Subcutaneous abdominal adipose tissue (tissue), 5 donors: Measurements from ENCODE around the gene PVR.

Source experiments
- H3K27ac ChIP-seq: one replicate; pipeline ENCODE4 v1.7.0; 2013; ENCODE audit warnings: low read depth, mild to moderate bottlenecking, inconsistent platforms, low read length, moderate library complexity
- H3K27me3 ChIP-seq, 5 donors: one replicate each; pipeline ENCODE4 v1.7.0; 2013; ENCODE audit warnings: low read length in 5 of 5, inconsistent platforms in 1 of 5; ENCODE audit not compliant: control insufficient read depth in 5 of 5, insufficient read depth in 4 of 5
- H3K36me3 ChIP-seq, 5 donors: one replicate each; pipeline ENCODE4 v1.7.0; 2013; ENCODE audit warnings: low read length in 5 of 5; ENCODE audit not compliant: control insufficient read depth in 5 of 5, insufficient read depth in 5 of 5
- H3K4me1 ChIP-seq, 5 donors: one replicate each; pipeline ENCODE4 v1.7.0; 2013; ENCODE audit warnings: low read length in 5 of 5, mild to moderate bottlenecking in 3 of 5, moderate library complexity in 1 of 5; ENCODE audit not compliant: control insufficient read depth in 5 of 5, insufficient read depth in 5 of 5
- H3K4me3 ChIP-seq, 5 donors: one replicate each; pipeline ENCODE4 v1.7.0; 2013; ENCODE audit warnings: low read length in 5 of 5, low read depth in 1 of 5
- H3K9ac ChIP-seq, 5 donors: one replicate each; pipeline ENCODE4 v1.7.0; 2013; ENCODE audit warnings: low read length in 5 of 5, mild to moderate bottlenecking in 4 of 5, moderate library complexity in 3 of 5
- H3K9me3 ChIP-seq, 5 donors: one replicate each; pipeline ENCODE4 v1.7.0; 2013; ENCODE audit warnings: low read length in 5 of 5; ENCODE audit not compliant: control insufficient read depth in 5 of 5
- donor health status: healthy.
- donor health status: healthy.
- donor health status: healthy.
- donor health status: healthy.
- donor health status: healthy.

The PVR gene, protein sequence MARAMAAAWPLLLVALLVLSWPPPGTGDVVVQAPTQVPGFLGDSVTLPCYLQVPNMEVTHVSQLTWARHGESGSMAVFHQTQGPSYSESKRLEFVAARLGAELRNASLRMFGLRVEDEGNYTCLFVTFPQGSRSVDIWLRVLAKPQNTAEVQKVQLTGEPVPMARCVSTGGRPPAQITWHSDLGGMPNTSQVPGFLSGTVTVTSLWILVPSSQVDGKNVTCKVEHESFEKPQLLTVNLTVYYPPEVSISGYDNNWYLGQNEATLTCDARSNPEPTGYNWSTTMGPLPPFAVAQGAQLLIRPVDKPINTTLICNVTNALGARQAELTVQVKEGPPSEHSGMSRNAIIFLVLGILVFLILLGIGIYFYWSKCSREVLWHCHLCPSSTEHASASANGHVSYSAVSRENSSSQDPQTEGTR

DNA sequence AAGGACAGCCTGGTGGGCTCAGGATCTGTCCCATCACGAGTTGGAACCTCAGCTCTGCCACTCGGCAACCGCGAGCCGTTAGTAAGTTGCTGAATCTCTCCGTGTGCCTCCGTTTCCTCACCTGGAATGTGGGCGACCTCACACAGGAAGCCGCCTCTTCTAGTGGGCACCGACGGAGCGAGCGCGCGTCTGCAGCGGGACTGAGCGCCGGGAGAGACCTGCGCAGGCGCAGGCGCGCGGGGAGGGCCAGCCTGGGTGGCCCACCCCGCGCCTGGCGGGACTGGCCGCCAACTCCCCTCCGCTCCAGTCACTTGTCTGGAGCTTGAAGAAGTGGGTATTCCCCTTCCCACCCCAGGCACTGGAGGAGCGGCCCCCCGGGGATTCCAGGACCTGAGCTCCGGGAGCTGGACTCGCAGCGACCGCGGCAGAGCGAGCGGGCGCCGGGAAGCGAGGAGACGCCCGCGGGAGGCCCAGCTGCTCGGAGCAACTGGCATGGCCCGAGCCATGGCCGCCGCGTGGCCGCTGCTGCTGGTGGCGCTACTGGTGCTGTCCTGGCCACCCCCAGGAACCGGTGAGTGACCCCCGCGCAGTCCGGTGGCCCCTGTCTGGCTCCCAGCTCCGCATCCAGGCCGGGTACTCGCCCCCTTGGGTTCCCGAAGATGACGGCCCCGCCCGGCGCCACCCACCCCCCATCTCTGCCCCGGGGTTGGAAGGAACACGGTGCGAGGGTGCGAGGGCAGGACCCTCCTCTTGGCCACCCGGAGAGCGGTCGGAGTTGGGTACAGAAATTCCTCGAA lies at the start of gene PVR:
TSS of gene PVR (plus strand) at position 306 of the 797 bp plus-strand sequence. CDS start at position 493, 187 bp downstream.
- Histone ChIP-seq H3K9me3 (no peaks in the 10 kb centered on the region), H3K36me3 (peaks cover 0 to 14% (median 4%) of the 10 kb centered on the region in 5 donors), H3K9ac (peak within 1 kb of the TSS; percentile 63 to 91 (median 83)), H3K27me3 (no peaks in the 10 kb centered on the region), H3K4me3 (peak within 1 kb of the TSS; percentile 78 to 96 (median 83)), H3K27ac (peak within 1 kb of the TSS; percentile 50), H3K4me1 (peaks cover 7 to 17% (median 16%) of the 10 kb centered on the region in 5 donors)

DNA sequence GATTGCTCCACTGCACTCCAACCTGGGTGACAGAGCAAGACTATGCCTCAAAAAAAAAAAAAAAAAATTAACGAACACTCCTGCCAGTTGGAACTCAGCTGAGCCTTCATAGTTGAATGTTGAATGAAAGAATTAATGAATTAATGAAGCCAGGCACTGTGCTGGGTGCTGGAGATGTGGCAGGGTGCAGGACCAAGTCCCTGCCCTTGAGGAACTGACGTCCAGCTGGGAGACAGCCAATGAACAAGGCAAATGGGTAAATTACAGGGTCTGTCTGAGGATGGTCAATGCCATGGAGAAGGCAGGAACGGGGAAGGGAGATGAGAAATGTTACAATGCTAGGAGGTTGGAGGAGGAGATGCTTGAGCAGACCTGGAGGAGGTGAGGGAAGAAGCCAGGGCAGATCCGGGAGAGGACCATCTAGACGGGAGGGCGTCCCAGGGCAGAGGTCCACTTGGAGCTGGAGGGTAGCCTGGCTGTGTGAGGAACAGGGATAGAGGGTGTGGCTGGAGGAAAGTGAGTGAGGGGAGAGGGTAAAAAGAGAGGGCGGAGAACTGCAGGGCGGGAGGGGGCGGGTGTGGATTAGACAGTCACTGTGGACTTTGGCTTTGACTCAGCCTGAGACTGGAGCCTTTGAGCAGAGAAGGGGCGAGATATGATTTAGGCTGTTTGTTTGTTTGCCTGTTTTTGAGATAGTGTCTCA lies 47.1 kb upstream of the PVR start:
- no peak overlapping the region for H3K4me3 ChIP-seq
- peaks cover 0 to 9% (median 7%) of the 10 kb centered on the region in 5 donors for H3K9me3 ChIP-seq
- H3K36me3 ChIP-seq = no peaks in the 10 kb centered on the region
- H3K27ac ChIP-seq = no peak overlapping the region
- H3K27me3 ChIP-seq = peaks cover 0 to 14% (median 0%) of the 10 kb centered on the region in 5 donors
- no peaks in the 10 kb centered on the region for H3K4me1 ChIP-seq
- H3K9ac ChIP-seq = no peak overlapping the region

DNA sequence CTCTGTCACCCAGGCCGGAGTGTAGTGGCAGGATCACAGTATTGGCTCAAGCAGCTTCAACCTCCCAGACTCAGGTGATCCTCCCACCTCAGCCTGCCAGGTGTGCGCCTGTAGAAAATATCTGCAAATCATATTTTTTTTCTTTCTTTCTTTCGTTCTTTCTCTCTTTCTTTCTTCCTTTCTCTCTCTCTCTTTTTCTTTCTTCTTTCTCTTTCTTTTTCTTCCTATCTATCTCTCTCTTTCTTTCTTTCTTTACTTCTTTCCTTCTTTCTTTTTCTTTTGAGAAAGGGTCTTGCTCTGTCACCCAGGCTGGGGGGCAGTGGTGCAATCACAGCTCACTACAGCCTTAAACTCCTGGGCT lies 46.6 kb upstream of the PVR start:
- Histone ChIP-seq H3K27me3 (peaks cover 0 to 14% (median 0%) of the 10 kb centered on the region in 5 donors), H3K9me3 (peaks cover 0 to 9% (median 7%) of the 10 kb centered on the region in 5 donors), H3K36me3 (no peaks in the 10 kb centered on the region), H3K4me3 (no peak overlapping the region), H3K9ac (no peak overlapping the region), H3K4me1 (no peaks in the 10 kb centered on the region), H3K27ac (no peak overlapping the region)

DNA sequence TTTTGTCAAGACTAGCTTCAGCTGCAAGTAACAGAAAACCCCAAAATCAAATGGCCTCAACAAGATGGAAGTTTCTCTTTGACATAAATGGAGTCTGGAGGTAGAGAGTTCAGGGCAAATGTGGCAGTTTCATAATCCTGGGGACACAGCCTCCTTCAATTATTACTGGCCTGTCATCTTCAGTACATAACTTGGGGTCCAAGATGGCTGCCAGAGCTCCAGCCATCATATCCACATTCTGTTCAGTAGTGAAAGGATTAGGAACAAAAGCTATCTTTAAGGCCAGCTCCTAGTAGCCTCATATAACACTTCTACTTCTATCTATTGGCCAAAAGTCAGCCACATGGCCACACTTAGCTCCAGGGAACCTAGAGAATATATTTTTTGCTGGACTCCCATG lies 45.4 kb upstream of the PVR start:
- H3K27ac ChIP-seq = no peak overlapping the region

DNA sequence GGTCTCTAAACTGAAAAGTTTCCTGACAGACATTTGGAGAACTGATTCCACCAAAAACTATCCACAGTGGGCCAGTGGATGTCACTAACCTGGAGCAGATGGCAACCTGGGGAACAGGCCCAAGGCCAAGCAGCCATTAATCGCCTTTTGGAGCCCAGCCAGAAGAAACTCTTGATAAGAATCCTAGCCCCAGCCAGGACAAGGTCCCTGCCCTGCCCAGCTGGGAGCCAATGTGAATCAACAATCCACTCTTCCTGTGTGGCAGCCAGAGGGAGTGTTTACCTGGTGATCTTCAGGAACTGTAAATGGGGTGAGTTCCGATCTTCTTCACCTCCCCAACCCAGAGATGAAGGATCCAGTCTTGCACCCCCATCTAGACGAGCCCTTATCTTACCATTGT lies 44.8 kb upstream of the PVR start:
- Histone ChIP-seq H3K9ac (no peak overlapping the region), H3K27ac (no peak overlapping the region), H3K9me3 (peaks cover 0 to 9% (median 7%) of the 10 kb centered on the region in 5 donors), H3K4me1 (peaks cover 0 to 9% (median 0%) of the 10 kb centered on the region in 5 donors), H3K4me3 (no peak overlapping the region), H3K36me3 (no peaks in the 10 kb centered on the region), H3K27me3 (peaks cover 0 to 14% (median 0%) of the 10 kb centered on the region in 5 donors)

More for the DNA sequence above, 45.4 kb upstream of the PVR start:
- Histone ChIP-seq H3K9ac (no peak overlapping the region), H3K4me1 (peaks cover 0 to 4% (median 0%) of the 10 kb centered on the region in 5 donors), H3K27me3 (peaks cover 0 to 14% (median 0%) of the 10 kb centered on the region in 5 donors), H3K36me3 (no peaks in the 10 kb centered on the region), H3K4me3 (no peak overlapping the region), H3K9me3 (peaks cover 0 to 9% (median 7%) of the 10 kb centered on the region in 5 donors)

GRCh38 chr19:44600466-44600865 lies 43.2 kb upstream of the PVR start:
- H3K27ac ChIP-seq = no peak overlapping the region
- no peak overlapping the region for H3K9ac ChIP-seq
- H3K36me3 ChIP-seq = no peaks in the 10 kb centered on the region
- H3K9me3 ChIP-seq = peaks cover 0 to 9% (median 7%) of the 10 kb centered on the region in 5 donors
- H3K4me3 ChIP-seq = no peak overlapping the region
- H3K4me1 ChIP-seq = peaks cover 0 to 16% (median 0%) of the 10 kb centered on the region in 5 donors
- H3K27me3 ChIP-seq = peaks cover 0 to 14% (median 0%) of the 10 kb centered on the region in 5 donors

- no peak overlapping the region for H3K9ac ChIP-seq
- H3K9me3 ChIP-seq = peaks cover 0 to 9% (median 7%) of the 10 kb centered on the region in 5 donors
- peaks cover 0 to 9% (median 4%) of the 10 kb centered on the region in 5 donors for H3K27me3 ChIP-seq
- no peak overlapping the region for H3K27ac ChIP-seq
- peaks cover 0 to 25% (median 0%) of the 10 kb centered on the region in 5 donors for H3K4me1 ChIP-seq
- no peak overlapping the region for H3K4me3 ChIP-seq
- no peaks in the 10 kb centered on the region for H3K36me3 ChIP-seq
Measured at GRCh38 chr19:44602081-44602480, 41.6 kb upstream of the PVR start.

DNA sequence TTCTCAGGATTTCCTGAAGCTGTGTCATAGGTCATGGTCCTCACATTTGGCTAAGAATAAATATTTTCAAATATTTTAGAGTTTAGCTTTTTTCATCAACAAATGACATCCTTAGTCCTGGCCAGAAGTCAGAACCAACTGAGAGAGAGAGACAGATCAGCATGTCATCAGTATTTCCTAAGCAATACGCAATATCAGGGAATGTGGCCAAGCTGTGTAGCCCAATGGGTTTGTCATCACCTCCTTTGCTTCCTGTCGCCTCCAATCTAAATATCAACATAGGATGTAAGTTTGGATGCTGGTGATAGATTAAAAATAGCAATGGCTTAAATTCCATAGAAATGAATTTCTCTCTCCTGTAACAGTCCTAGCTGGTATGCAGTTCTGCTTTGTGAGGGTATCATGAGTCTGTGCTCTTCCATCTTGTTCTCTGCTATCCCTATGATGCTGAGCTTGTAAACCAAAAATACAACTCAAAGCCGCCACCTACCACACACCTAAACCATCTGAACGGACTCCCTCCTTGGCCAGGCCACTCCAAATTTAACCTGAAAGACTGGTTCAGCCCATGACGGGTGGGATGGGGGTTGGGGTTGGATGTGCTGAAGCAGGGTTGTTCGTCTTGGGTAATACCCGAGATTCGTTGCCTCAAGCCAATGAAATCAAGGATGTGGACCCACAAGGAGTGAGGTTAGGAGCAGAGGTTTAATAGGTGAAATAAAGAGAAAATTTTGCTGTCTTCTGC lies 40.3 kb upstream of the PVR start:
- no peak overlapping the region for H3K4me3 ChIP-seq
- peak overlapping the region; percentile 29 for H3K27ac ChIP-seq

DNA sequence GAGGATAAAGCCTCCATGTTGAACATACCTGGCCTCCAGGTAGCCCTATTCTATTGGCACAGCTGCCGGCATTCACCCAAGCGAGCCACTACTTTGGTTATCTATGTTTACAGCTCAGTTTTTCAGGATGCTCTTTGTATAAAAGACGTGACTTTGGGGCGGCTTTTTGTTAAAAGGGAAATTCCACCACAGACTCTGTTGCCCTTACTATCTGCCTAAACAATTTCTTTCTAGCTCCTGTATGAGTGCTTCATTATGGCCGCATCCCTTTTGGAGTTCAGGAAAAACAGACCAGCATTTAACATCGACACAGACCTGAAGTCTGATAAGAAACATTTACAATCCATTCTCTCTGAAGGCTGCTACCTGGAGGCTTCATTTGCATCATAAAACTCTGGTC lies 39.5 kb upstream of the PVR start:
- Histone ChIP-seq H3K27ac (no peak overlapping the region), H3K9ac (no peak overlapping the region), H3K27me3 (peaks cover 0 to 7% (median 0%) of the 10 kb centered on the region in 5 donors), H3K36me3 (no peaks in the 10 kb centered on the region), H3K4me3 (no peak overlapping the region), H3K9me3 (no peaks in the 10 kb centered on the region), H3K4me1 (peaks cover 3 to 39% (median 3%) of the 10 kb centered on the region in 5 donors)

More for the DNA sequence above, 40.3 kb upstream of the PVR start:
- peaks cover 0 to 9% (median 4%) of the 10 kb centered on the region in 5 donors for H3K27me3 ChIP-seq
- no peak overlapping the region for H3K9ac ChIP-seq
- H3K9me3 ChIP-seq = peaks cover 0 to 5% (median 1%) of the 10 kb centered on the region in 5 donors
- H3K4me1 ChIP-seq = peaks cover 3 to 38% (median 3%) of the 10 kb centered on the region in 5 donors
- no peaks in the 10 kb centered on the region for H3K36me3 ChIP-seq
